Parathyroid adenoma (tissue), 2 donors: ENCODE data around the gene ALG13.

Experiments
- H2AFZ ChIP-seq: fragments of 300-600 bp; sonication (generic); one replicate; pipeline ENCODE4 v1.7.0; 2017; ENCODE audit warnings: antibody characterized with exemption, mild to moderate bottlenecking
- H3K27ac ChIP-seq: fragments of 300-600 bp; sonication (generic); one replicate; pipeline ENCODE4 v1.7.0; 2017
- H3K27me3 ChIP-seq: fragments of 300-600 bp; sonication (generic); one replicate; pipeline ENCODE4 v1.7.0; 2017; ENCODE audit warnings: low read length; ENCODE audit not compliant: control insufficient read depth, insufficient read depth
- H3K36me3 ChIP-seq: fragments of 300-600 bp; sonication (generic); one replicate; pipeline ENCODE4 v1.7.0; 2017; ENCODE audit warnings: low read length; ENCODE audit not compliant: control insufficient read depth, insufficient read depth
- H3K4me1 ChIP-seq: fragments of 300-600 bp; sonication (generic); one replicate; pipeline ENCODE4 v1.7.0; 2017; ENCODE audit warnings: control low read depth
- H3K4me2 ChIP-seq: fragments of 300-600 bp; sonication (generic); one replicate; pipeline ENCODE4 v1.7.0; 2017; ENCODE audit warnings: low read length
- H3K4me3 ChIP-seq: fragments of 300-600 bp; sonication (generic); one replicate; pipeline ENCODE4 v1.7.0; 2017; ENCODE audit warnings: low read depth, low read length
- H3K79me2 ChIP-seq: fragments of 300-600 bp; sonication (generic); one replicate; pipeline ENCODE4 v1.7.0; 2017; ENCODE audit warnings: control low read depth
- H3K9ac ChIP-seq: fragments of 300-600 bp; sonication (generic); one replicate; pipeline ENCODE4 v1.7.0; 2017; ENCODE audit warnings: mild to moderate bottlenecking
- H3K9me3 ChIP-seq: fragments of 300-600 bp; sonication (generic); one replicate; pipeline ENCODE4 v1.7.0; 2017; ENCODE audit warnings: low read length; ENCODE audit not compliant: control insufficient read depth
- CTCF ChIP-seq: fragments of 300-600 bp; sonication (generic); IDR thresholded peaks from one replicate; pipeline ENCODE4 v1.7.0; 2017; ENCODE audit warnings: antibody characterized with exemption, mild to moderate bottlenecking
- donor health status: primary hyperparathyroidism.

The ALG13 gene

GRCh38 chrX:111646515-111646914 lies 34.5 kb upstream of the ALG13 start:
- no peaks in the 10 kb centered on the region for H3K9me3 ChIP-seq
- no peaks in the 10 kb centered on the region for H3K27me3 ChIP-seq
- no peaks in the 10 kb centered on the region for H3K36me3 ChIP-seq
- H3K9ac ChIP-seq, result no peak overlapping the region
- no peak for TF ChIP-seq CTCF
- no peak overlapping the region for H3K4me3 ChIP-seq
- H3K79me2 ChIP-seq, result no peaks in the 10 kb centered on the region
- H2AFZ ChIP-seq, result no peak overlapping the region
- H3K4me1 ChIP-seq, result no peaks in the 10 kb centered on the region
- H3K27ac ChIP-seq, result no peak overlapping the region
- no peak overlapping the region for H3K4me2 ChIP-seq

- H2AFZ ChIP-seq, result no peak overlapping the region
- H3K4me3 ChIP-seq, result no peak overlapping the region
- no peaks in the 10 kb centered on the region for H3K27me3 ChIP-seq
- H3K9ac ChIP-seq, result no peak overlapping the region
- H3K9me3 ChIP-seq, result no peaks in the 10 kb centered on the region
- H3K4me2 ChIP-seq, result no peak overlapping the region
- TF ChIP-seq CTCF, result no peak
- no peaks in the 10 kb centered on the region for H3K4me1 ChIP-seq
- H3K27ac ChIP-seq, result no peak overlapping the region
- no peaks in the 10 kb centered on the region for H3K79me2 ChIP-seq
- H3K36me3 ChIP-seq, result no peaks in the 10 kb centered on the region
These were observed 32.2 kb upstream of the ALG13 start for GRCh38 chrX:111648802-111649201.

GRCh38 chrX:111649638-111650037 lies 31.3 kb upstream of the ALG13 start:
- H3K9me3 ChIP-seq, result no peaks in the 10 kb centered on the region
- no peak overlapping the region for H3K27ac ChIP-seq
- H2AFZ ChIP-seq, result no peak overlapping the region
- H3K4me2 ChIP-seq, result no peak overlapping the region
- TF ChIP-seq CTCF, result no peak
- H3K27me3 ChIP-seq, result no peaks in the 10 kb centered on the region
- H3K36me3 ChIP-seq, result no peaks in the 10 kb centered on the region
- H3K79me2 ChIP-seq, result no peaks in the 10 kb centered on the region
- no peaks in the 10 kb centered on the region for H3K4me1 ChIP-seq
- no peak overlapping the region for H3K4me3 ChIP-seq
- H3K9ac ChIP-seq, result no peak overlapping the region

DNA sequence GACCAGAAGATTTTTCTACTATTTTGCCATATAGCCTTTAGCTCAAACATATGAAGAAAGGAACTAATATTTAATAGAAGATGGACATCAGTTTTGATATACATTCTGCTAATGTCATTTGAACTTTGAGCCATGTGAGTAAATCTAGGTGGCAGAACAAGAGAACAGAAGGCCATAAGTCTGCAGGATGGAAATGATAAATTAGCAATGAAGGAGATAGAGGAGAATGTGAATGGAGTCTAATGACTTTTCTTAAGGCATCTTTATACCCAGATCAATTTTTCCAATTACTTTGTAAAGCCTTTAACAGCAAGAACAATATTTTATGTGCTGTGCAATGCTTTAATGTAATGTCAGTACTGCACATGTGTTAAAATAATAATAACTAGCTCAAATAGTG lies 30.1 kb upstream of the ALG13 start:
- H3K9me3 ChIP-seq, result no peaks in the 10 kb centered on the region
- no peak overlapping the region for H3K4me3 ChIP-seq
- no peaks in the 10 kb centered on the region for H3K79me2 ChIP-seq
- H3K4me1 ChIP-seq, result no peaks in the 10 kb centered on the region
- no peak overlapping the region for H2AFZ ChIP-seq
- no peak overlapping the region for H3K9ac ChIP-seq
- H3K27ac ChIP-seq, result no peak overlapping the region
- TF ChIP-seq CTCF, result no peak
- no peak overlapping the region for H3K4me2 ChIP-seq
- H3K36me3 ChIP-seq, result no peaks in the 10 kb centered on the region
- no peaks in the 10 kb centered on the region for H3K27me3 ChIP-seq

DNA sequence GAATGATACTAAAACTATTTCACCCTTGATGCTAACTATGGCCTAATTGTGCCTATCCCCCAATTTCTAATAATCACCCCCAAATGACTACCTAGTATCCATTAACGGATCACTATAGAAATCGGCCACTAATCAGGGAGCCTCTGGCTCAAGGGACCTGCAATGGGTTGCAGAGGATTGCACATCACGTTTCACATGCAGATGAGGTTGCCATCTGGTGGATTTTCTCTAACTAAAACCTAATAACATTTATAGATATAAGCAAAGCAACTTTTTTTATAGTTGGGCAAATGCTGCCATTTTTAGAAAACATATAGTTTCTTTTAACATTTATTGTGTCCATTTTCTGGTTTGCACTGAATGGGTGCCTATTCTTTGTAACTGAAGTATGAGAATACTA lies 28.3 kb upstream of the ALG13 start:
- Histone ChIP-seq H3K4me1 (no peaks in the 10 kb centered on the region), H3K4me2 (no peak overlapping the region), H3K9ac (no peak overlapping the region), H3K27me3 (no peaks in the 10 kb centered on the region), H3K36me3 (no peaks in the 10 kb centered on the region), H3K27ac (no peak overlapping the region), H3K9me3 (no peaks in the 10 kb centered on the region), H3K79me2 (no peaks in the 10 kb centered on the region), H2AFZ (no peak overlapping the region), H3K4me3 (no peak overlapping the region)
- TF ChIP-seq CTCF, result no peak
